ENCODE data around the gene HAUS3.

DNA sequence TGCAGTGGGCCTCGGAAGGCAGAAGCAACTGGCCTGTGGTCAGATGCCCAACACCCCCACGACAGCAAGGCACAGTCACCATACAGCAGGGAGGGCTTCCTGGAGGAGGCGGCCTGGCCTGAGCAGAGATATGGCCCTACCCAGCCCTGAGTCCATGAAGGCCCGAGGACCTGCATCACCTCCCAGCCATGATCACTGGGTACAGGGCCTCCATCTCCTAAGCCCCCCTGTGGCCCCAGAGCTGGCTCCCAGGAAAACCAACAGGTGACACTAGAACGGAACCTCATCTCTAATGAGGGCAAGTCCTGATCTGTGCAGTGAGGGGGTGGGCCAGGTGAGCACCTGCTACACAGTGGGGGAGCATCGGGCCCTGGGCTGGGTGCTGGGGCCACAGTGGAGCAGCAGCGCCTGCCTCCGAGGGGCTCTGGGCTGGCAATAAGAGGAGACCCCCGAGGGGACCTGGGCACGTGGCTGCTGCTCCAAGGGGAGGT, 46.2 kb upstream of the HAUS3 start:
- no peak for TF ChIP-seq YY1 (IDR thresholded peaks at IDR 0.05; ENCODE audit: low read depth, low read length)
- TF ChIP-seq, protein P1, sequence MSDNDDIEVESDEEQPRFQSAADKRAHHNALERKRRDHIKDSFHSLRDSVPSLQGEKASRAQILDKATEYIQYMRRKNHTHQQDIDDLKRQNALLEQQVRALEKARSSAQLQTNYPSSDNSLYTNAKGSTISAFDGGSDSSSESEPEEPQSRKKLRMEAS (IDR thresholded peaks at IDR 0.05; ENCODE audit: low read depth, low read length) = no peak
- TF ChIP-seq, protein P2, sequence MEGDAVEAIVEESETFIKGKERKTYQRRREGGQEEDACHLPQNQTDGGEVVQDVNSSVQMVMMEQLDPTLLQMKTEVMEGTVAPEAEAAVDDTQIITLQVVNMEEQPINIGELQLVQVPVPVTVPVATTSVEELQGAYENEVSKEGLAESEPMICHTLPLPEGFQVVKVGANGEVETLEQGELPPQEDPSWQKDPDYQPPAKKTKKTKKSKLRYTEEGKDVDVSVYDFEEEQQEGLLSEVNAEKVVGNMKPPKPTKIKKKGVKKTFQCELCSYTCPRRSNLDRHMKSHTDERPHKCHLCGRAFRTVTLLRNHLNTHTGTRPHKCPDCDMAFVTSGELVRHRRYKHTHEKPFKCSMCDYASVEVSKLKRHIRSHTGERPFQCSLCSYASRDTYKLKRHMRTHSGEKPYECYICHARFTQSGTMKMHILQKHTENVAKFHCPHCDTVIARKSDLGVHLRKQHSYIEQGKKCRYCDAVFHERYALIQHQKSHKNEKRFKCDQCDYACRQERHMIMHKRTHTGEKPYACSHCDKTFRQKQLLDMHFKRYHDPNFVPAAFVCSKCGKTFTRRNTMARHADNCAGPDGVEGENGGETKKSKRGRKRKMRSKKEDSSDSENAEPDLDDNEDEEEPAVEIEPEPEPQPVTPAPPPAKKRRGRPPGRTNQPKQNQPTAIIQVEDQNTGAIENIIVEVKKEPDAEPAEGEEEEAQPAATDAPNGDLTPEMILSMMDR (IDR thresholded peaks at IDR 0.05 in 2 of 3, conservative IDR thresholded peaks at IDR 0.05 in 1 of 3; ENCODE audit: control insufficient read depth in 2 of 3, extremely low read depth in 1 of 3, insufficient read depth in 1 of 3, low read depth in 3 of 3, low read length in 3 of 3) = no peak

All from GM12878 (cell line).